ENCODE data around the gene KRTAP13-2.

Gene KRTAP13-2, protein sequence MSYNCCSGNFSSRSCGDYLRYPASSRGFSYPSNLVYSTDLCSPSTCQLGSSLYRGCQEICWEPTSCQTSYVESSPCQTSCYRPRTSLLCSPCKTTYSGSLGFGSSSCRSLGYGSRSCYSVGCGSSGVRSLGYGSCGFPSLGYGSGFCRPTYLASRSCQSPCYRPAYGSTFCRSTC

DNA sequence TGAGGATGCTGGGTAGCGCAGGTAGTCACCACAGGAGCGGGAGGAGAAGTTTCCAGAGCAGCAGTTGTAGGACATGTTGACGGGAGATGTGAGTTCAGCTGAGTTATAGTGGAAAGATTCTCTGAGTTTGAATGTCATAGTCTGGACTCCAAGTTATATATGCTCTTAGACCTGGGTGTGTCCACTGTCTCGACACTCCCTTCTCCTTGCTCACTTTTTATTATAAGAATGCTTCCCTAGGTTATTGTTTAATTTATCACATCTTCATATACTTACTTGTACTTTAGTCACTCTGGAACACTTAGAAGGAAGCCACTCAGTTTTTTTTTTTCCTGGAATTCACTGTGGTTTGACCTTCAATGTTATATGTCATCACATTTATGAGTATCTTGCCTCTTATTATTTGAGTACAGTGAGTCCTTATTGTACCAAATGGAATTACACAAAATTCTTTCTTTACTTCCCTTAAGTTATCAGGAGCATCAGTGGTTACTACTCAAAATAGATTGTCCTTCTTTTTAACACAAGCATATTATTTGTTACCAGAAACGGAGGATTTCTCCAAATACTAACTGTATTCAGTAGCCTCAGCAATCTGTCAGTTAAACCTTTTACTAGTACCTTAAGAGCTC, at the start of gene KRTAP13-2:
TSS of gene KRTAP13-2 (minus strand) at position 133 of the 632 bp plus-strand sequence. CDS start at position 75, 58 bp downstream.
- no peak for DNase-seq (ENCODE audit: low read depth)

DNA sequence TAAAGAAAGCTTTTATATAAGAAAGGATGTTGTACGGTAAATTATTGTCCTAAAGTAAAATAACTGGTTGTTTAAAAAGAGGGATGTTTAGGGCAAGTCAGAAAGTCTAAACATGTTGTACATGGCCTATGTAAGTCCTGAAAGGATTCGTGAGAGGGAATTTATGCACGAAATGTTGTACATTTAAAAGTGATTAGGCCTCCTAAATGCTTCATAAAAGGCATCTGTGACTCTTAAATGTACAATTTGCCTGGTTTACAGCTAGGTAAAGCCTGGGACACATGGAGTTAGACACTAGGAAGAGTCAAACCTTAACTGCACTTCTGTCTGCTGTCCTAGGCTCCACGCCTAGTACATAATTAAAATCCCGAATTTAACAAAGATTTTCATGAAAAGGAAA, 43.9 kb upstream of the KRTAP13-2 start:
- no peak for DNase-seq (ENCODE audit: low read depth)

DNA sequence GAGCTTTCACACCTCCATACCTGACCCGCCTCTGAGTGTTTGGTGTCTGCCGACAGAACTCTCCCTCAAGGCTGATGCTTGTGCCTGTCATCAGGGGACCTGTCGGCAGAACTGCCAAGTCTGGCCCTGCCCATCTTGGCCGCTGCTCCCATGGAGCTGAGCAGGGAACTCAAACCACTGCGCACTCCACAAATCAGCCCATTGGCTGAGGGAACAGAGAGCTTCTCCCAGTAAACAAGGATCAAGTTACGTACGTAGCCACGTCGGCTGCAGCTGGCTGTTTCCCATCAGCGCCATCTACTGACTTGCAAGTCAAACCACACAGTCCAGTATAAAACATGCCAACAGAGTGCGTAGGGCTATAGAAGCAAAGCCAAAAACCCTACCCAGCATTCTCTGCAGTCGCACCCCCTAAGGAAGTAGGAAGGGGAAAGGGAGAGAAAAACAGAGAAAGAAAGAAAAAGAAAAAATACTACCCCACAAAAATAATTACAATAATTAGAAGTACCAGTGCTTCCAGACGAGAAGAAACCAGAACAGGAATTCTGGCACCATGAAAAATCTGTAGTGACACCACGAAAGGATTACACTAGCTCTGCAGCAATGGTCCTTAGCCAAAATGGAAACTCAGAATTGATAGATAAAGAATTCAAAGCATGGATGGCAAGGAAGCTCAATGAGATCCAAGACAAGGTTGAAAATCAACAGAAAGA, 36.9 kb upstream of the KRTAP13-2 start:
- peak; percentile 67 for DNase-seq (ENCODE audit: low read depth)

DNA sequence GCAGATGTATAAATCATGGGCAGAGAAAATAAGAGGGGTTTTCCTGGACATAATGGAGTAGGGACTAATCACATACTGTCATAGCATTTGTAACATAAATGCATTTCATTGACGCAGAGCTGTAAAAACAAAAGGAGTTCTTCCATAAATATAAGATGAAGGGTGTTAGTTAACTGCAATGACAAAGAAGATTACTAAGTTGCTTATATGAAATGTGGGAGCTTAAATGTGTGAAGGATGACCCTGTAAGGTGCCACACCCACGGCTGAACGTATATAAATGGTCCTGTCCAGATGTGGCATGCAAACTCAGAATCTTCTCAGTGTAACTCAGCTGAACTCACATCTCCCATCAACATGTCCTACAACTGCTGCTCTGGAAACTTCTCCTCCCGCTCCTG, 23.7 kb upstream of the KRTAP13-2 start, which contains the start of gene KRTAP13-1:
TSS of gene KRTAP13-1 (plus strand) at position 301 of the 400 bp plus-strand sequence. CDS start at position 357, 56 bp downstream.
- no peak for DNase-seq (ENCODE audit: low read depth)

DNA sequence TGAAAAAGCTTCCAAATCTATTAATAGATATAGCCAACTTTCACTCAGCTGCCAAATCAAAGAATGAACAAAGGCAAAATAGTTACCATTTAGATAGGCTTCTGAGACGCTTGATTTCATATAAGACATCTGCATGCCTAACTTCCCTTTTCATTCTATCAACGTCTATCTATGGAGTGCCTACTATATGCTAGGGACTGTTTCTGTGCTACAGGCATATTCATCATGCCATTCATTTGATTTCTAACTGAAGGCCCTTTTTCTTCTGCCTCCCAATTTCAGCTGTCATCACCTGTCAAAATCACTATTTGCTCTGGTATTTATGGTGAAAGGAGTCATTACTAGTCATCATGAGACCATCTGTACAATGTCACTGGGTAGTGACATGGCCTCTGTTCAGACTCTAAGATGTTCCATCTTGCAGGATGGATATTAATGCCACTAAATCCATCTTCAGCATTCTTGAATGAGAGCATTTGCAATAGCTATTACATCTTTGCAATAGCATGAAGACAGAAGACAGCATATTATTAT, 19.5 kb upstream of the KRTAP13-2 start:
- DNase-seq (ENCODE audit: low read depth) = no peak

DNA sequence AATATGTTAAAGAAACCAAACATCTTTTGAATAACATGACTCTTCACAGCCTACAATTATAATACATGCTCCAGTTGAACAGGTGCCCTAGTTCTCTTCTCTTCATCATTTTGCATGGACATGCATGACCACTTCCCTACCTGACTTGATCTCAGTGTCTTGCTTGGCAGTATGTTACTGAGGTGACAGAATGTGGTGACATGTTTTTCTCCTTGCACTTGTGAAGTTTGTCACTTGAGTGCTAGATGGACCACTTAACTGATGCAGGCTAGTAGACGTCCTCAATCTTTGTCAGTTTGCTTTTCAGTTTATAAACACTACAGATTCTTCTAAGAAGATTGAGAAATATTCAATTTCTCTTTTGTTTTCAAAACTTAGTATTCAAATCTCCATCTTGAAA, 10.1 kb upstream of the KRTAP13-2 start:
- no peak for DNase-seq (ENCODE audit: low read depth)

DNA sequence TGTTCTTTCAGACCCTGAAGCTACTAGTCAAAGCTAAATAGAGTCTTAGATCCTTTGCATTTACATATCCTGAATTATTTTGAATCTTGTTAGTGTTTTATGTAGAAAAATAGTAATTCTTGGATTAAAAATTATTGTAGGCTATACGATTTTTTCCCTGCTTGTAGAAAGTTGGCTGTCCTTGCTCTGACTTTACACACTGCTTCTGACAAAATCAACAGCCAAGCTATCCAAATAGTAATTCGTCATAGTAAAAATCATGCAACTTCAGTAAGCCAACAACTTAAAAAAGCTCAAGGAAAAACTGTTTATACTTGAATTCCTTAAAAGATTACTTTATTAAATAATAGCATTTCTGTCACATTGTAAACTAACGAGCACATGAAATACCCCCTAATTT, 16.2 kb downstream of the KRTAP13-2 start:
- no peak for DNase-seq (ENCODE audit: low read depth)

DNA sequence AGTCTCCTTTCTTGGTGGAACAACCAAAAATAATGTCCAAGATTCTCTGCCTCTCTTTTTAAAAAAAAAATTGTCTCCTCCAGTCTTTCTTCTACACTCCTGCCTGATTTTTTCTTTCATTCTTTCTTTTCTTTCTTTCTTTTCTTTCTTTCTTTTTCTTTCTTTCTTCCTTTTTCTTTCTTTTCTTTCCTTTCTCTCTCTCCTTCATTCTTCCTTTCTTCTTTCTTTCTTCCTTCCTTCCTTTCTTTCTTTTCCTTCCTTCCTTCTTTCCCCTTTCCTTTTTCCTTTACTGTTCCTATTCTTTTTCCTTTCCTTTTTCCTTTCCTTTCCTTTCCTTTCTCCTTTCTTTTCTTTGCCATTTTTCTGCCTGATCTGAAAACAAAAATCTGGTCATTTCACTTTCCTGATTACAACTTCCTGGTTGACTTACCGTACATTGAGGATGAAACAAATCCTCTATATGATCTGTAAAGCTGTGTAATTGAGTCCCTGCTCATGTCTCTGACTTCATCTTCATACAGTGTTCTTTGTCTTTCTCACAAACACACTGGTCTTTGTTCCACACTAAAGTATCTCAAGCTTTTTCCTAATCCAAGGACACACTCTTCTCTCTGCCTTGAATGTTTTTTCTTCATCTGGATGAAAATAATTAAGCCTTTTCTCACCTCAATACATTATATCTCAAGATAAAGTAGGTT, 17.6 kb downstream of the KRTAP13-2 start:
- no peak for DNase-seq (ENCODE audit: low read depth)

DNA sequence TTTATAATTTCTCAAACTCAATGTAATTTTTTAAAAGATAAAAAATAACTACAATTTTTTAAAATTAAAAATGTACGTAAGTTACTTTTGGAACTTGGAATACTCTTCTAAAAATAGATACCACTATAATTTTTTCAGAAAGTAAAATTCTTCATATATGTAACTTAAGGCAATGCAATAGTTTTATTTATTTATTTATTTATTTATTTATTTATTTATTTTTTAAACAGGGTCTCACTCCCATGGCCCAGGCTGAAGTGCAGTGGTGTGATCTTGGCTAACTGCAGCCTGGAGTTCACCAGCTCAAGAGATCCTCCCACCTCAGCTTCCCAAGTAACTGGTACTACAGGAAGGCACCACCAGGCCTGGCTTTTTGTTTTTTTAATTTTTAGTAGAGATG, 20.5 kb downstream of the KRTAP13-2 start:
- DNase-seq (ENCODE audit: low read depth) = no peak

DNA sequence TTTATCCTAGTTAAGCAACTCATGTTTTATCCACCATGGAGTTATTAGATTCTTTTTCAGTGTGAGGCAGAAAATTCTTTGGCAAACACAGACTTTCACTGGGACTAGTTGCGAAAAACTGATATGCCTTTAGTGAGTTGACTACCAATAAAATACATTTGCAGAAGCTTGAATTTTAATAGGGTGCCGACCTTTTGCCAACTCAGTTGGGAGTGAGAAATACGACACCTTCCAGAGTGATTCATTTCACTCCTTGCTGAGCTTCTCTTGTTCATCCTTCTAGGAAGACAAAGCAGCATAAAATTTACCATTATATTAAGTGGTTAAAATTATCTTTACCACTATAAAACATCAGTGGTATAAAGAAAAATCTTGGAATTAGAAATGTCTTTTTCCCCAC, 22.5 kb downstream of the KRTAP13-2 start:
- DNase-seq (ENCODE audit: low read depth) = no peak

DNA sequence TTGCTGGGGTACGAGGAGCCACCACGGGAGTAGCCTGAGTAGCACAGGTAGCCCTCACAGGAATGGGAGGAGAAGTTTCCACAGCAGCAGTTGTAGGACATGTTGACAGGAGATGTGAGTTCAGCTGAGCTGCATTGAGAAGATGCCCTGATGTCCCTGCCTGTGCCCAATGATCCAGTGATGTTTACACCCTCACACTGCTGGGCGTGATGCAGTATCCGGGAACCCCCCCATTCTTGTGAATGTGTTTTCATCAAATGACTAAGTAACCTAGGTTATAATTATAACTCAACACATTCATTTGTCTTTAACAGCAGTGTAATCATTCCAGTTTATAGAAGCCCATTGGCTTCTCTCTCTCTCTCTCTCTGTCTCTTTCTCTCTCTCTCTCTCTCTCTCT, 23.6 kb downstream of the KRTAP13-2 start, which contains the start of gene KRTAP23-1:
TSS of gene KRTAP23-1 (minus strand) at position 101 of the 400 bp plus-strand sequence. CDS start at position 101, 0 bp downstream.
- DNase-seq (ENCODE audit: low read depth) = no peak

DNA sequence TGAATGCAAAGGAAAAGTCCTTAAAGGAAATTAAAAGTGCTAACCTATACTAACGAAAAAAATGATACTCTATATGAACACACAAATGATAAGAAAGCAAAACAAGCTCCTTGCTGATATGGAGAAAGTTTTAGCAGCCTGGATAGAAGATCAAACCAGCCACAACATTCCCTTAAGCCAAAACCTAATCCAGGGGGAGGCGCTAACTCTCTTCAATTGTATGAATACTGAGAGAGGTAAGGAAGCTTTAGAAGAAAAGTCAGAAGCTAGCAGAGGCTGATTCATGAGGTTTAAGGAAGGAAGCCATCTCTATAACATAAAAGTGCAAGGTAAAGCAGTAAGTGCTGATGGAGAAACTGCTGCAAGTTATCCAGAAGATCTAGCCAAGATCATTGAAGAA, 27.1 kb downstream of the KRTAP13-2 start:
- no peak for DNase-seq (ENCODE audit: low read depth)

DNA sequence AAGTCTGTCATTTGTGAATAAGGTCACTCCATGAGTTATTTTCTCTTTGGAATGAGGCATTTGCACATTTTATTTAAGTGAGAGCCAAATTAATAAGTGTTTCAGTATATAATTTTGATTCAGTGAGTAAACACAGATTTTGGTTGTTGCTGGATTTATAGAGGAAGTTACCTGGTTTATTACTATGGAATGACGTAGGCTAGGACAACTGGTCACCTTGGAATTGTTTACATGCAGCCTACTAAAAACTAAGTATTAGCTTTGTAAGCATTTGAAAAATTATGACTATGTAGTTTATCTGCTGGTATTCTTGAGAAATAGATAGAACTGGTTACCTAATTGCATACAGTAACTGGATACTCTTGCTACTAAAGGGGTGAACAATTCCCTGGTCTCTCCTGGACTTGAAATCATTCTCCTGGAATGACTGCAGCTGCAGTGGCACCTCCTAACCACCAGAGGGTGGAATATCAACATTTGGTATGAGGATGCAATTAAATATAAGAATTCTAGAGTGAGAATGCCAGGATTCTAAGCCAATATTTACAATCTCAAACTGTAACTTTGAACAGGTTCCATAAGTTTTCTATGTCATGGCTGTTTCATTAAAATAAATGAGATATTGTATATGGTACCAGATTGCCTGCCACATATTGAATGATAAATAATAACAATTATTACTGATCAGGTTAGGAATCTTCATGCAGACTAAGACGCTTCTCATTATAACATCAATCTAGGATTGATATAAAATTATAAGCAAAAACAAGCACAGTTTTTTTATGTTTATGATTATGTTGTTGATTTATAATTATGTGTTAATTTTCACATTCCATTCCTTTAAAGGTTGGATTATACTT, 31.1 kb downstream of the KRTAP13-2 start:
- peak; percentile 13 for DNase-seq (ENCODE audit: low read depth)

DNA sequence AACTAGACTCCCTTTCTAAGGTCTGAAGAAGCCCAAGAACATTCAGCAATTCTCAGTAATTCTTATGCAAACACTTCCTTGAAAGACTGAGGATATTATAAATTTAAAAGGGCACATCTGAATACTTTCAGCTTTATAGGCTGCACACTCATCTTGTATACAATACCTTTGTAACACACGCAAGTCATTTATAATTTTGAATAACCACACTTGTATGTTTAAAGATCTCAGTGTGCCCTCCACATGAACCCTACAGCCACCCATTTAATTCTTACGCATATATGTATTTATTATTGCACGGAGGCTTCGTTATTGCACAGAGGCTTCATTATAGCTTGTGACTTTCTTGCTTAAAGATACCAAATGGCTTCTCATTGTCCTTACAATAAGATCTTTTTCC, 33.4 kb downstream of the KRTAP13-2 start:
- DNase-seq (ENCODE audit: low read depth) = no peak

DNA sequence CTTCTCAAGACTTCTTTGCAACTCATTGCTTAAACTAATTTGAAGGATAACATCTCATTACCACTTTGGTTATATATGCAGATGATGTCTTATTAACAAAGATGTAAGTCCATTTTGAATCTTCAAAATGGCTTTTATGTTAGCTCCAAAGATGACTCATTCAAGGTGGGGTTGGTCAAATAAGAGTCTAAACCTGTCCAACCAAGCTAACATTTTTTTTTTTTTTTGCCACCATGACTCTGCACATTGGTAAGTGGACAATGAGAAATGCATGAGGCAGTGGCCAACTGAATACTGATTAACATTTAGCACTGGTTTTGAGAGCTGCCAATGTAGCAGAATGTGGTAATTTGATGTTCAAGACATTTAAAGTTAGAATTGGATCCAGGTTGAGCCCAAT, 34.3 kb downstream of the KRTAP13-2 start:
- no peak for DNase-seq (ENCODE audit: low read depth)

DNA sequence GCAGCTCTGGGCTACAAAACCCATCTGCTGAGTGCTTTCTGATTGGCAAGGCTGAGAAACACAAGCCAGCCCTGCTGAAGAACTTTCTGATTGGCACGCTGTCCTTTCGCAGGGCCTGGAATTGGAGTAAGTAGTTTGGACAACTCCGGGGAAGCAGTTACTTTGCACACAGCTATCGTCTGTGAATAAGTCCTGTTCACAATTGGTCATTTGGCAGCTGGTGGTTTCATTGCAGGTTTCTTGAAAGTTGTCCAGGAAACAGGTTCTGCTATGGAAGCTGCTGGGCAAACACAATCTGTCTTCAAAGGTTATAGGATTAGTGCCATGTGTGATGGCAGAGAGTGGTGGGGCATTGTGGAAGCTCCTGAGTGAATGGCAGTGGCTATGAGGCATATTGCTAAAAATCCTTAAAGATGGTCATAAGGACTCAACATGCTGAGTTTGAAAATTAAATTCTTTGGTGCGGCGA, 34.8 kb downstream of the KRTAP13-2 start, which contains the start of gene KRTAP27-1:
TSS of gene KRTAP27-1 (minus strand) at position 419 of the 469 bp plus-strand sequence. CDS start at position 393, 26 bp downstream.
- no peak for DNase-seq (ENCODE audit: low read depth)

DNA sequence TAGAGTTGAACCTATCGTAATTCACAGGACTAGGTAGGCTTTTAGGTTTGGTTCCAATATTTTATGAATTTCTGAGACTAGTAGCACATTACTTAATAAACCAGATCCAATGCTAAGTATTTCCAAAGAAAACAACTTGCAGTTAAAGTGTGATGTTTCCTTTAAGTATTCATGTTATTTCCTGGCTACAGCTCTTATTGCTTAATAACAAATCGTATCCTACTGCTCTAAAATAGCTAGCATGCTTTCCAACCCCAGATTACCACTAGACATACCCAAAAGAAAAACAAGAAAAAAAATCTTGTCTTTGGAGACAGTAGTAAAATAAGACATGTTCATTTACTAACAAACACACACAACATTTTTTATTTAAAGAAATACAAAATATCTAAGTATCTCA, 35.5 kb downstream of the KRTAP13-2 start:
- DNase-seq (ENCODE audit: low read depth) = no peak

DNA sequence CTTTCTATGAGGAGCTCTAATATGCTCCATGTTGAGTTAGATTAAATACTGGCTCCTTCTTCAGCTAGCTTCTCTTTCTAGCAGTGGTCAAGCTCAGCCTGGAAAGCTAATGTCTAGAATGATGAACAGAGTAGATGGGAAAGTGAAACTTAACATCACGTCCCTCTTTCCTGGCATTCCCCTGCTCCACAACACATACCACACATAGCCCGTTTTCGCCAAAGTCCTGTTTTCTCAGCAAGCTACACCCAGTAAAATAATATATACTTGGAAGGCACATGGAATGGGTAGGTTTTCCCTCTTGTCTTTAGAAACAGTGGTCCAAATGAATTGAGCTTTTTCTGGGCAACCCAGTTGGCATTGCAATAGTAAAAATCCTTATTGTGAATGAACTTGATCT, 38.3 kb downstream of the KRTAP13-2 start:
- DNase-seq (ENCODE audit: low read depth) = no peak

DNA sequence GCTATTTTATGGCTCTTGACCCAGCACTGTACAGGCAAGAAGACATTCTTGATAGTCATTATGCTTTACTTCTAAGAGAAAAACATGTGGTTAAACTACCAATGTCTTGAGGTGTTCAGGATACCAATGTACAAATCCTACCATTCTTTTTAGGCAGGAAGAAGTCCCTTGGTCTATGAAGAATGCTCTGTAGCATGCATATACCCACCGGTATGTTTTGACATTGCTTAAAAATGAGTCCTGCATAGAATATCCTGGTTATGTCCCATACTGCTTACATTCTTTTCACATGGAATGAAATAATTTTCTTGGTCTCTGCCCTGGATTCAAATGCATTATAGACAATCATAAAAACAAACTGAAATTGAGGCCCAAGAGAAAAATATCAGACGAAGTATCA, 39.4 kb downstream of the KRTAP13-2 start:
- DNase-seq (ENCODE audit: low read depth) = no peak

DNA sequence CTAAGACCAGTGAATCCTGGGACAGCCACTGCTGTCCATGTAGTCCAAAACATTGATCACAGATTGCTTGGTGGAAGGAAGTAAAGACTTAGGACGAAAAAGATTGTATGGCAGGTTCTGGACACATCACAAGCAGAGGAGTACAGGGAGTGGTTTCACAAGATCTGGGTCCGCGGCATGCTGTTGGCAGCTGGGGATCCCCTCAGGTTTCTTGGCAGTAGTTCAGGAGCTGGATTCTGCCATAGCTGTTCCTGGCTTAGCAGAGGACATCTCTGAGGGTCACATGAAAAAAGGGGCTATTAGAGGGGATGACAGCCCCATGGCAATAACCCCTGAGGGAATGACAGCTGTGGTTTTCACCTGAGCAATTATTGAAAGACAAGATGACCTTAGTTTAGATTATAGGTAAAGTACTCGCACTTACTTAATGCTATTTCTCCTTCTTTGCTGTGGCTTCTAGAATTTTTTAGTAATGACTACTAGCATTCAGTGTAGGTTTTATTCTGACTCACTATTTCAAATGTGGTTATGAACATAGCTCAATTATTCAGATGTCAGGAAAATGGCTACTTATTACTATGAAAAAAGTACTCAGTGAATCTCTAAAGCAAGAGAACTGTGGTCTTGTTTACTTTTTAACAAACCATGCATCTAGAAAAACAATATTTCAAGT, 42.7 kb downstream of the KRTAP13-2 start:
- no peak for DNase-seq (ENCODE audit: low read depth)

Data from fibroblast of the conjunctiva (primary cell).